ENCODE data around the gene ABTB2.

GRCh38 chr11:34309965-34310364 is 47.8 kb downstream of the ABTB2 start:
- TF ChIP-seq SP1 (IDR thresholded peaks at IDR 0.05) = no peak
- no peak for TF ChIP-seq ZNF384 (IDR thresholded peaks at IDR 0.05)
- TF ChIP-seq CTBP1 (IDR thresholded peaks at IDR 0.05; ENCODE audit: borderline replicate concordance) = no peak
- no peak for TF ChIP-seq ELF4 (IDR thresholded peaks at IDR 0.05)
- no peak for TF ChIP-seq FOXA1 (IDR thresholded peaks at IDR 0.05)
- TF ChIP-seq NFRKB (IDR thresholded peaks at IDR 0.05) = no peak
- TF ChIP-seq SUZ12 (IDR thresholded peaks at IDR 0.05) = no peak
- no peak for TF ChIP-seq BHLHE40 (IDR thresholded peaks at IDR 0.05; ENCODE audit: borderline replicate concordance)

Measured in HEK293T (cell line).